IPS-18c (cell line): ENCODE measurements around the gene CKAP5.
"Not testable (repeated sequence)": the region's sequence is repeated elsewhere in the genome, so short reads cannot be mapped to it uniquely, and the experiment has no call there.

Experiments
- H3K4me3 ChIP-seq: 2 replicates; pipeline ENCODE4 v1.7.0; 2013; ENCODE audit warnings: low read depth, mild to moderate bottlenecking, low read length, moderate library complexity; ENCODE audit not compliant: insufficient read depth
- H3K9me3 ChIP-seq: one replicate; pipeline ENCODE4 v1.6.1; 2013; ENCODE audit warnings: mild to moderate bottlenecking, low read length, moderate library complexity; ENCODE audit not compliant: control insufficient read depth, insufficient read depth

The CKAP5 gene

DNA sequence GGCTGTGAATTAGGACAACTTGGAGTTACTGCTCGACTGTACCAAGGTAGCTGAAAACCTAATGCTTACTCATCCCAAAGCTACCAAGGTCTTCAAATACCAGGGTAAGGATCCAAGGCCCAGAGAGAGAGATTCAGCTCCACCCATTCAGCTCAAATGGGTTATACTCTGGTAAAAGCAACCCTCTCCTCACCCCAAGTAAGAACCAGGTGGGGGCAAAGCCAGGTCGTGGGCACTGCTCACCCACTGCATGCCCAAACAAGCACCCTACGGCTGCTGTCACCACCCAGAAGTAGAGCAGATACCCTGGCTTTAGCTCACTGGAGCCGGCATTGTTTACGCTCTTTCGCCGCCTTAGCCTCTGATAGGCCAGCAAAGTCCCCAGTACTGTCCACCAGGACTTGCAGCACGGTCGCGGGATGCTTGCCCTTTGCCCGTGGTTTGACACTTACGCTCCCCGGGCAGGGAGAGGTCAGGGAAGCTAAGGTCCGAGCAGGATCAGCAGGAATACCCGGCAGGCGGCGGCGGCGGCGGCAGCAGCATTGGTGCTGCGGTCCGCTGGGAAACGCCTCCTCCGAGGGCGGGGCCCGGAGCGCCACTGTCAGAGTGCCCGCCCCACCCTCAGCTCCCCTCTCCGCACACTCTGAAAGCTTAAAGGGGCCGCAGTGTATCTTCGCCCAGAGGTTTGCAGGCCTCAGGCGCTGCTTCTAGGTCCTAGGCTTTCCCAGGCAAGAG lies 19.6 kb downstream of the CKAP5 start:
- Histone ChIP-seq H3K9me3 (no peaks in the 10 kb centered on the region), H3K4me3 (peak overlapping the region; percentile 36)

DNA sequence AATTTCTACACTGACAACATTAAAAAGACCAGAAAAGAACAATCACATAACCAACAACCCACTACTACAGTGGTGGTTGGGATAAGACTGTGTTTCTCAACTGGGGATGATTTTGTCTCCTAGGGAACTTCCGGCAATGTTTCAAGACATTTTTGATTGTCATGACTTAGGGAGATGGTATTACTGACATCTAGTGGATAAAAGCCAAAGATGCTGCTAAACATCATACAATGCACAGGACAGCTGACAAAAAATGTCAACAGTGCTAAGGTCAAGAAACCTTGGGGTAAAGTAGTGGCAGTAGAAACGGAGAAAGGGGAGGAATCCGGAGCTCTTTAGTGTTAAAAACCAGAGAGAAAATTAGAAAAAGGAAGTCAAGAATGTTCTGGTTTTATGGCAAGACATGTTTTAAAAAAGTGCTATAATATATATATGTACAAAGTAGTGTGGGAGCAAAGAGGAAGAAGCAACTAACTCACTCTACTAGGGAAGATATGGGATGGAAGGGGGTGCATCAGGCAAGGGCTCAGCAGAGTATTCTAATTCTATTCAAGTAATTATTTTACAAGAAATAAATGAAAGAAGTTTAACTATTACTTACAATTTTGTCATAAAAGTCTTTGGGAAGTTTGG lies 37.2 kb downstream of the CKAP5 start:
- no peak overlapping the region for H3K4me3 ChIP-seq
- no peaks in the 10 kb centered on the region for H3K9me3 ChIP-seq

DNA sequence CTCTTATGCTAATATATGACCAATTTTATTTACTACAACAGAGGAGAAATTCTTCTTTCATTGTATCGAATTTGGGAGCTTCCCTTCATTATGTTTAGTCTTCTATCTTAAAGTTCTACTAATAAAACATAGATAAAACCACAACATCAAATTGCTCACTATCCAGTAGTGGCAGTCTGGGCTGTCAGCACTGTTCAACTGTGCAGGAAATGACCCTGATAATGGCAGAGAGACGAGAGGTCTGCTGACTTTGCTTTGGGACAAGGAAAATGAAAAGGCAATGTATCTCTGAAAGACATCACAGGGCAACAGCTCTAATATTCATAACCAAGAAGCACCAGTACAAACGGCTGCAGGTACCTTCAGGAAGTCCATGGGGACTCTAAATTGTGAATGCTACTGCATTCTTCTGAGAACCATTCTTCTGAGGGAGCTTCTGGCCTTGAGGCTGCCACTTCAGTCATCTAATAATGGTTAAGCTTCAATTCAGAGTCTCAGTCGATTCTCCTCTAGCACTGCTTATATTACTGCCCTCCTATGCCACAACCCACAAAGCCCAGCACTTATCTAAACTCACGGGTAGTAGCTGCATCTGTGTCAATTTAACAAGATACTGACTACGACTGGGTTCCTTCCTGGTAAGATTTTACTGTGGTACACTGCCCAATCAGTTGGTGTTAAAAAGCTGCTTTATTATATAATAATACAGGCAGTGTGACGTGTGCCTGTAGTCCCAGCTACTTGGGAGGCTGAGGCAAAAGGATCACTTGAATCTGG lies 44.2 kb downstream of the CKAP5 start:
- H3K9me3 ChIP-seq, result no peaks in the 10 kb centered on the region
- no peak overlapping the region for H3K4me3 ChIP-seq

DNA sequence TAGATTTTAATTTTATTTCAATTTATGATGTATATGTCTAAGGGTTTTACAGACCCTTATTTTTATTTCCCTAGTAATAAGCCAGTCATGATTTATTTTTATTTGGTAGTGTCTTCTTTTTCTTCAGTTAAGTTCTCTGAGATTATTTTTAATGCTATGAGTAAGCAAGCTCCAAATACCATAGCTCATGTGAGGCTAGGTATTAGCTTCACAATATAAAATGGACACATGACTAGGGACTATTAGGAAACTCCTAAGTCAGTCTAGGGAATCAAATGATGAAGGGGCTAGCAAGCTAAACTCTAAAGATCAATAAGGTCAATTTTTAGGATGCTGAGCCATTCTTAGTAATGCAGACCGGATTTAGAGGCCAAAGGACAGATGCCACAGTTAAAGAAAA lies 45.9 kb downstream of the CKAP5 start:
- H3K9me3 ChIP-seq, result no peaks in the 10 kb centered on the region
- H3K4me3 ChIP-seq, result no peak overlapping the region

DNA sequence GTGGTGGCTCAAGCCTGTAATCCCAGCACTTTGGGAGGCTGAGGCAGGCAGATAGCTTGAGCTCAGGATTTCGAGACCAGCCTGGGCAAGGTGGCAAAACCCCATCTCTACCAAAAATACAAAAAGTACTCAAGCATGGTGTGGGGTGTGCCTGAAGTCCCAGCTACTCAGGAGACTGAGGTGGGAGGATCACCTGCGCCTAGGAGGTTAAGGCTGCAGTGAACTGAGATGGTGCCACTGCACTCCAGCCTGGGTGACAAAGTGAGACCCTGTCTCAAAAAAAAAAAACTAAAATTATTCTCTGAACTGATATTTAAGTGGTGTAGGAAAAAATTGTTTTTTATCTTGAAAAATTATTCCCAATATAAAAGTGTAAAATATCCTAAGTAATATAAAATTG lies 46.4 kb downstream of the CKAP5 start:
- not testable (repeated sequence) for H3K9me3 ChIP-seq

DNA sequence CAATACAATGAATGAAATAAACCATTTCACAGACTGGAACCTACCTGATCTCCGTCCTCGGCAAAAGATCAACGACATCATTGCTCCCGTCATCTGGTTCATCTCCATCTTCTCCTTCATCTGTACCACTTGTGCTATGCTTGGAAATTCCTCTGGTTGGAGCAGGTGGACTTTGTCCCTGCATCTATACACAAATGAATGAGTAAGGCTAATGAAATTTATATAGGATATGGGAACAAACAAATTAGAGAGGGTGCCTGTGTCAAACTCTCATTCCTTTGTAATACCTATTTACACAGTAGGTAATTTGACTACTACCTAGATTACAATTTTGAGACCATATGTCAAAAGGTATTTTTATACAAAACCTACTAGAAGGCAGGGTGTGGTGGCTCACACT lies 67.7 kb downstream of the CKAP5 start:
- H3K4me3 ChIP-seq, result no peak overlapping the region
- H3K9me3 ChIP-seq, result no peaks in the 10 kb centered on the region

More for the DNA sequence above, 46.4 kb downstream of the CKAP5 start:
- H3K4me3 ChIP-seq, result not testable (repeated sequence)

DNA sequence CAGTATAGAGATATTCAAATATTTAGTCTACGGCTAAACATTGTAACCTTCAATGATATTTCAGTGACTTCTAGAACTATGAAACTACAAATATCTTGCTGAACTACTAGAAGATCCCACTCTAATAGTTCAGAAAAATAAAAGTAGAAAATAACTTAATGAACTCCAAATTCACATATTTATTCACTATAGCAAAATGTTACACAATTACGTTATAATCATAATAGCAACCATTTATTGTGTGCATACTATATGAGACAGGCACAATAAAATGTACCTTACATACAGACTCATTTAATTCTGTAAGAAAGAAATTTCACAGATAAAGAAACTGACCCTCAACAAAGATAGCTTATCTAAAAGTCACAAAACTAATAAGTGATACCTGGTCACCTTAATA lies 69.2 kb downstream of the CKAP5 start:
- Histone ChIP-seq H3K4me3 (no peak overlapping the region), H3K9me3 (no peaks in the 10 kb centered on the region)

DNA sequence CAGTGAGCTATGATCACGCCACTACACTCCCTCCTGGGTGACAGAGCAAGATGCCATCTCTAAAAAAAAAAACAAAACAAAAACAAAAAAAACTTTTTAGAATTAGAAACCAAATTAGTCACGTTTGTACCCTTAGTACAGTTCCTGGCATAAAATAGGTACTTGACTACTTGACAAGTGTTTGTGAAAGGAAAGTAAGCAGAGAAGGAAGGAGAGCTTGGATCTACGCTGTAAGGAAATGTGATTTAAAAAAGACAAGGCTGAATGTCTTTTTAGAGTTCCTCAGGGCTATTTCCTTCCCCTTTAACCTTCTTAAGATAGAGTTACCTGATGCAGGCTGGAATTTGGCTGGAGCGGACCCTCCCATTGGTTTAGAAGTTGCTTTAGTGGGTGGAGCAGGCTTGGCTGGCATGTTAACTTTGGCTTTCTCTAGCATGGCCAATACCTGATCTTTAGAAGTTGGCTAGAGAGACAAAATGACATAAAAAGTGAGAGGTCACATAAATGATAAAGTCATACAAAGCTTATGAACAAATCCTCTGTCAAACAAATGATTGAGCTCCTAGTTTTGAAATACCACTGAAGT lies 76.4 kb downstream of the CKAP5 start:
- H3K4me3 ChIP-seq, result no peak overlapping the region

DNA sequence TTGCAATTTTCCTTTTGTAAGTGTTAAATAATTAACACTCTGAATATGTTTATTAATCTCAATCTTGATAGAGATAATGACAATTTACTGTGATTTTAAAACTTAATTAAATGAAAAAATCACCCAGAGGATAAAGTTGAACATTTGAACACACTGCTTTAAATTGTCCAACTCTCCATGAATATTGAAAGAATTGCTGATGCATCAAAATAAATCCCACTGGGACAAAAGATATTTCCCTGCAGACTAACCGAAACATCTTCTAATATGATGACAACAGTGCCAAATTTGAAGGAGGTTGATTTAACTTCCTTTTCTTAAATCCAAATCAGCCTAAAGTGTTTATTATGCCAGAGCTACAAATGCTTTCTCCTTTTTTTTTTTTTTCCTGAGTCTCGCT lies 79.4 kb downstream of the CKAP5 start:
- Histone ChIP-seq H3K9me3 (no peaks in the 10 kb centered on the region), H3K4me3 (no peak overlapping the region)

More for the DNA sequence above, 76.4 kb downstream of the CKAP5 start:
- H3K9me3 ChIP-seq, result no peaks in the 10 kb centered on the region

DNA sequence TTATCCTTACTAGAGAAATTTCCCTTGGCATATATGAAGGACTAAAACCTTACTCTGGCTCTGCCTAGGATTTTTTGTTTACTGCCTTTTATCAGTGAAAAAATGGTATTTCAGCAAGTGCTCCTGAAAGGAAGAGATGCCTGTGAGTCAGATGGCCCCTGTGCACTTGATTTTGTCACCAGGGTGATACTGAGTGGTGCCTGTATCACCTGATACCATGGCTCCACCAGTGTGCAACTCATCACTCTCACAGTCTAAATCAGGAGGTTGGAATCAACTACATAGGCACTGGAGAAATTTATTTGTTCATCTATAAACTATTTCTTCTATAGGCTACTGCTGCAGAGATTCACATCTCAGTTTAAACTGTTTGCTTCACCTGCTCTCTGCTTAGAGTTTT lies 83.8 kb downstream of the CKAP5 start:
- Histone ChIP-seq H3K4me3 (no peak overlapping the region), H3K9me3 (no peaks in the 10 kb centered on the region)

DNA sequence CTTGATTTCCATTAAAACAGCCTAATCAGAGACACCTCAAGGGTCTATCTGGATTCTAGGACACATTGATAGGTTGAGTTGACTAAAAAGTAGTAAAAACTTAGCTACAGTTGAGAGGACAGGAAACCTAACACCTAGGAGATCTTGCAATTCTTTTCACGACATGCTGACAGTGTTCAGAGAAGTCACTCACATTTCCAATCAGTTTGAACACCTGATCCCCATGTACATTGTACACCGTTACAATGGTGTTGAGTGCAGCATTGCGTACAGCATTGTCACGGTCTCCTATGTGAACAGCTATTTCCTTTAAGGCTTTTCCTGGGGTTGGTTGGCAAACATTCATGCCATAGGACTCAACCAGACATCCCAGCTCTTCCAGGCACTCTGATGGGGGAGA lies 84.3 kb downstream of the CKAP5 start:
- Histone ChIP-seq H3K9me3 (no peaks in the 10 kb centered on the region), H3K4me3 (no peak overlapping the region)

DNA sequence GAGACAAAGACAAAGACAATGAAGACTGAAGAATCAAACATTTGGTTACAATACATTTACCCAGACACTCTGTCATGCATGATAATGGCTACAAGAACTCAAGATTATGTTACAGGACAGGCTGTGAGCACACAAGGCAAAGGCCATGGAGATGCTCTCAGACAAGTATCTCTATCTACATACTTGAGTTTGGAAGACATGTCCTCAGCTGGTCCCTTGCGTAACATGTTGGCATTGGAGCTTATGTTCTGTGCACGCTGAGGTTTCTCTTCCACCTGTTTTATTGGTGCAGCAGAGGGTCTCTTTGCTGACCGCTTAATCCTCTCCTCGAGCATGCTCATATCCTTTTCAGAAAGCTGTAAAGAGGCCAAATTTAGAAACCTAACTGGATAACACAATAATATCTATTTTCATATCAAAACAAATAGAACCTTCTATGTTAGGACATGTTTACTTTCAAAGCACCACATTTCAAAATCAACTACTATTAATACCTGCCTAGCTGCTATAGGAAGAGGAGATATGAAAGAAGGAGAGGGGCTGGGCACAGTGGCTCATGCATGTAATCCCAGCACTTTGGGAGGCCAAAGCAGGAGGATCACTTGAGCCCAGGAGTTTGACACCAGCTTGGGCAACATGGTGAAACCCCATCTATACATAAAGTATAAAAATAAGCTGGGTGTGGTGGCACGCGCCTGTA lies 85.5 kb downstream of the CKAP5 start:
- Histone ChIP-seq H3K9me3 (no peaks in the 10 kb centered on the region), H3K4me3 (no peak overlapping the region)

DNA sequence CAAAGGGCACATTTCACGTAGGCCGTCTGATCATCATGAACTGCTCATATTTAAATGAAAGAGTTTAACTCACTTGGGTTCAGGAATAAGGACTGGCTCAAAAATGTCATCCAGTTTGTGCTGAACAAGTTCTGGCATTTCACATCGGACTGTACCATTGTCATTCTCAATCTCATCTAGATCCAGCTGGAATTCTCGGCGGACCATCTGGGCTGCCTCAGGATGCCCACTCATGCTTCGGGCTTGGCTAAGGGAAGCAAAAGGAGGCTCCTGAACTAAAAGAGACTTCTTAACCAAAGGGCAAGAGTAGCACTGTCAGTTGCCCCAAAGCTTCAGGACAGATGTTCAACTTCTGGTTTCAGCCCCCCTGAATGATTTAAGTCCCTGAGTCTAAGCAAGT lies 86.9 kb downstream of the CKAP5 start:
- no peak overlapping the region for H3K4me3 ChIP-seq
- H3K9me3 ChIP-seq, result no peaks in the 10 kb centered on the region

DNA sequence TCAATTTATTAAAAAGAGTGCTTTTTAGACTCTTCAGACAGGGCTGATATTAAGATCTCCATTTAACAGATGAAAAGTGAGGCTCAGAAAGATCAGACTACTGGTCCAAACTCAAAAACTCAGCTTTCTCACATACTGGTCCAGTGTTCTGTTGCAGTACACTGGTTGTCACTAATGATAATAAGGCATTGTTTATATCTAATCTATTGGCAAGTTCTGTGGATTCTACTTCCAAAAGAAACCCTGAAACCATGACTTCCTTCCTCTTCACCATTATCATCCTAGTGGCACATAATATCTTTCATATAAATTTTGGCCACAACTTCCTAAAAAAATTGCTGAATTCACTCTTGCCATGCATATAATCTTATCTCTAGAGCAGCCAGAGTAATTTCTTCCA lies 90.1 kb downstream of the CKAP5 start:
- no peak overlapping the region for H3K4me3 ChIP-seq
- H3K9me3 ChIP-seq, result no peaks in the 10 kb centered on the region

DNA sequence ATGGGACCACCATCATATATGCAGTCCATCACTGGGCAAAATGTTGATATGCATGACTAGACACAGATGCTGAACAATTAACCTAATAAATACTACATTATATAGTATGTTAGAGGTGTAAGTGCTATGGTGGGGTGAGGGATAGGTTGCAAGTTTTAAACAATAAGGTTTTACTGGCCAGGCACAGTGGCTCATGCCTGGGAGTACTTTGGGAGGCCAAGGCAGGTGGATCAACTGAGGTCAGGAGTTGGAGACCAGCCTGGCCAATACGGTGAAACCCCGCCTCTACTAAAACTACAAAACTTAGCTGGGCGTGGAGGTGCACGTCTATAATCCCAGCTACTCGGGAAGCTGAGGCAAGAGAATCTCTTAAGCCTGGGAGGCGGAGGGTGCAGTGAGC lies 98.9 kb downstream of the CKAP5 start:
- no peak overlapping the region for H3K4me3 ChIP-seq
- H3K9me3 ChIP-seq, result no peaks in the 10 kb centered on the region

DNA sequence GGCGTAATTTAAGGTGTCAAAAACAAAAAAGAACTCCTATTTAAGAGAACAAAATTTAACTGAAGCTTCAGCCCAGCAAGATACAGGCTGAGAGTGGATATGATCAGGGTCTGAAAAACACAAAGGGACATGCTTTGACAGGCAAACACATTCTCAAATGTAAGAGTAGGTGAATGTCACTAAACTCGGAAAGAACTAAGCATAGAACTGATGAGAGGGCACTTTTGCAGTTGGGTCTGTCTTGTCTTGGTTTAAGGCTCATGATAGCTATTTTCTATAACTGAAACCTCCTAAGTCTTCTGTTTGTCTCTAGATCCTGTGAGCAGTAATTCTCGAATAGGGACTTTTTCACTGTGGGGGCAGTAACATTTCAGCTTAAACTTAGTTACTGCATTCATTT lies 100.1 kb downstream of the CKAP5 start:
- Histone ChIP-seq H3K9me3 (peaks cover 3% of the 10 kb centered on the region), H3K4me3 (no peak overlapping the region)

DNA sequence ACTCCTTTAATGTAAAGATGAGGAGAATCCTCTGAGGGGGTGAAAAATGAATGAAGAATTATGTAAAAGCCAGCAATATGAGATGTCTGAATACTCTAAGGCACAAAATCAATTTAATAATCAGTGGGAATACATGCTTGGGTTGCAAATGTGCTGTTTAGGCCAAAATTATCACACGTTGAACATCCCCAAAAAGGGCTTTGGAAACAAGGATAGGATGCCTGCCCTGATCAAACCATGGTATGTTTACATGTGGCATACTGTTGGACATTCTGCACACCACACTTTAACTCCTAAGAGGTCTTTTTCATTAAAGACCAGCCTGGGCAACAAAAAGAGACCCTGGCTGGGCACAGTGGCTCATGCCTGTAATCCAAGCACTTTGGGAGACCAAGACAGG lies 100.8 kb downstream of the CKAP5 start:
- H3K9me3 ChIP-seq, result peaks cover 3% of the 10 kb centered on the region
- no peak overlapping the region for H3K4me3 ChIP-seq
